Small intestine (tissue), 7 donors: ENCODE results near the gene RCCD1. TPM values are rescaled to one million over a fixed set of nuclear protein-coding genes. Genes with fewer than 3 reads are reported as not detected.

ENCODE experiments used
- DNase-seq, 2 donors: peaks; one replicate each; pipeline versions ENCODE4 v3.0.0 to v3.0.0-alpha.2; 2013
- FAIRE-seq: peaks from 2 replicates; lab custom pipeline; 2012; peaks lifted over from hg19 to GRCh38; lab: Jason Lieb, UNC
- H3K27ac ChIP-seq, 3 donors: one replicate each; pipeline ENCODE4 v1.5.1; 2013; ENCODE audit warnings: low read length in 2 of 3, mild to moderate bottlenecking in 2 of 3, control low read depth in 1 of 3, inconsistent platforms in 1 of 3, low read depth in 1 of 3, moderate library complexity in 1 of 3
- H3K27me3 ChIP-seq, 3 donors: one replicate each; pipeline ENCODE4 v1.6.1; 2013; ENCODE audit warnings: low read length in 3 of 3, inconsistent platforms in 1 of 3; ENCODE audit not compliant: control insufficient read depth in 3 of 3, insufficient read depth in 3 of 3
- H3K36me3 ChIP-seq, 3 donors: one replicate each; pipeline ENCODE4 v1.6.1; 2013; ENCODE audit warnings: low read length in 3 of 3, inconsistent platforms in 1 of 3, low read depth in 1 of 3, mild to moderate bottlenecking in 1 of 3, moderate library complexity in 1 of 3; ENCODE audit not compliant: control insufficient read depth in 3 of 3, insufficient read depth in 2 of 3
- H3K4me1 ChIP-seq, 3 donors: one replicate each; pipeline ENCODE4 v1.6.1; 2013; ENCODE audit warnings: low read length in 2 of 3, inconsistent platforms in 1 of 3, low read depth in 1 of 3, mild to moderate bottlenecking in 1 of 3, moderate library complexity in 1 of 3; ENCODE audit not compliant: control insufficient read depth in 3 of 3, insufficient read depth in 2 of 3
- H3K4me3 ChIP-seq, 3 donors: one replicate each; pipeline ENCODE4 v1.5.1; 2013; ENCODE audit warnings: low read length in 3 of 3, control low read depth in 1 of 3, inconsistent platforms in 1 of 3, low read depth in 1 of 3, mild to moderate bottlenecking in 1 of 3, moderate library complexity in 1 of 3
- H3K9me3 ChIP-seq, 2 donors: one replicate each; pipeline ENCODE4 v1.6.1; 2013; ENCODE audit warnings: low read depth in 1 of 2, low read length in 1 of 2; ENCODE audit not compliant: control insufficient read depth in 2 of 2, insufficient read depth in 1 of 2
- WGBS, 3 donors: extraction: QIAGEN DNeasy Blood & Tissue Kit; methylation state at CpG; one replicate each; pipeline ENCODE4 v1.1.7; 2013; 5-methylcytosine and 5-hydroxymethylcytosine counted together
- polyA plus RNA-seq, 4 donors: library from polyadenylated mRNA; stranded (reverse) in 3 of 4; unstranded in 1 of 4; fragments of 200-250 nt in 3 of 4; fragments of 120-200 nt in 1 of 4; gene quantifications; one replicate each; pipeline versions ENCODE4 v1.2.1 to v1.2.3, GENCODE V29; 2013
- donor health status: healthy with polysubstance abuse.
- donor health status: control.
- donor health status: control.
- donor health status: Bipolar disorder and iron deficiency.
- donor health status: healthy.

The RCCD1 gene
- polyA plus RNA-seq, 4 donors = 4.9 to 20.9 (median 9.7) TPM

GRCh38 chr15:90953947-90954711 is 555 bp upstream of the RCCD1 start:
- H3K27me3 ChIP-seq = no peaks in the 10 kb centered on the region
- peak overlapping the region in 1 of 3 donors; percentile 69 for H3K4me3 ChIP-seq
- peaks cover 3 to 13% (median 3%) of the 10 kb centered on the region in 3 donors for H3K4me1 ChIP-seq
- DNase-seq (peak in 1 of 2 donors; percentile 6), FAIRE-seq (no peak)
- peaks cover 3 to 57% (median 4%) of the 10 kb centered on the region in 3 donors for H3K36me3 ChIP-seq
- H3K27ac ChIP-seq = peak overlapping the region in 1 of 3 donors; percentile 85
- 61 to 73% (median 63%) methylated on average over 15 to 16 of the region's 16 CpGs for WGBS, 3 donors
- no peaks in the 10 kb centered on the region for H3K9me3 ChIP-seq

GRCh38 chr15:90955624-90956273 is 1.1 kb downstream of the RCCD1 start:
- H3K9me3 ChIP-seq = no peaks in the 10 kb centered on the region
- DNase-seq (peak; percentile 39 to 47), FAIRE-seq (no peak)
- peaks cover 3 to 13% (median 3%) of the 10 kb centered on the region in 3 donors for H3K4me1 ChIP-seq
- peaks cover 0 to 54% (median 3%) of the 10 kb centered on the region in 3 donors for H3K36me3 ChIP-seq
- H3K27ac ChIP-seq = peak overlapping the region in 1 of 3 donors; percentile 94
- no peaks in the 10 kb centered on the region for H3K27me3 ChIP-seq
- peak overlapping the region in 2 of 3 donors; percentile 62 to 69 for H3K4me3 ChIP-seq
- WGBS, 3 donors = 16 to 52% (median 25%) methylated on average over 20 of the region's 20 CpGs

- Histone ChIP-seq H3K4me3 (peak overlapping the region; percentile 41 to 69 (median 56)), H3K9me3 (no peaks in the 10 kb centered on the region), H3K36me3 (peaks cover 0 to 55% (median 3%) of the 10 kb centered on the region in 3 donors), H3K4me1 (peaks cover 3 to 13% (median 3%) of the 10 kb centered on the region in 3 donors), H3K27ac (peak overlapping the region in 1 of 3 donors; percentile 66), H3K27me3 (no peaks in the 10 kb centered on the region)
- 2 to 12% (median 8%) methylated on average over 49 to 56 of the region's 56 CpGs for WGBS, 3 donors
- no peak for FAIRE-seq
- peak; percentile 66 to 89 for DNase-seq
Observed at GRCh38 chr15:90956274-90957030, 1.8 kb downstream of the RCCD1 start.

- no peaks in the 10 kb centered on the region for H3K27me3 ChIP-seq
- peak; percentile 23 to 71 for DNase-seq
- H3K27ac ChIP-seq = peak overlapping the region in 1 of 3 donors; percentile 66
- H3K36me3 ChIP-seq = peaks cover 0 to 51% (median 3%) of the 10 kb centered on the region in 3 donors
- H3K4me3 ChIP-seq = peak overlapping the region; percentile 41 to 69 (median 56)
- H3K9me3 ChIP-seq = no peaks in the 10 kb centered on the region
- WGBS, 3 donors = 23 to 38% (median 31%) methylated on average over 43 to 63 of the region's 63 CpGs
- H3K4me1 ChIP-seq = peaks cover 3 to 13% (median 3%) of the 10 kb centered on the region in 3 donors
- FAIRE-seq = no peak
Observed at GRCh38 chr15:90957031-90957790, 2.5 kb downstream of the RCCD1 start.

- peaks cover 3 to 13% (median 3%) of the 10 kb centered on the region in 3 donors for H3K4me1 ChIP-seq
- 68 to 83% (median 70%) methylated on average over 6 of the region's 6 CpGs for WGBS, 3 donors
- no peak for FAIRE-seq
- no peak overlapping the region for H3K27ac ChIP-seq
- no peaks in the 10 kb centered on the region for H3K27me3 ChIP-seq
- no peaks in the 10 kb centered on the region for H3K9me3 ChIP-seq
- peaks cover 0 to 47% (median 3%) of the 10 kb centered on the region in 3 donors for H3K36me3 ChIP-seq
- peak overlapping the region in 2 of 3 donors; percentile 56 to 69 for H3K4me3 ChIP-seq
- DNase-seq = peak in 1 of 2 donors; percentile 17
Observed at GRCh38 chr15:90957791-90958190, 3.1 kb downstream of the RCCD1 start.

GRCh38 chr15:90959028-90959595 is 4.4 kb downstream of the RCCD1 start:
- WGBS, 3 donors = 84 to 85% (median 85%) methylated on average over 8 of the region's 8 CpGs
- Histone ChIP-seq H3K27me3 (no peaks in the 10 kb centered on the region), H3K4me3 (no peak overlapping the region), H3K36me3 (peaks cover 0 to 37% (median 0%) of the 10 kb centered on the region in 3 donors), H3K9me3 (no peaks in the 10 kb centered on the region), H3K4me1 (peaks cover 3 to 13% (median 3%) of the 10 kb centered on the region in 3 donors), H3K27ac (no peak overlapping the region)
- no peak for DNase-seq
- no peak for FAIRE-seq

- no peaks in the 10 kb centered on the region for H3K9me3 ChIP-seq
- H3K27me3 ChIP-seq = no peaks in the 10 kb centered on the region
- no peak overlapping the region for H3K4me3 ChIP-seq
- WGBS, 3 donors = 85 to 97% (median 88%) methylated on average over 5 of the region's 5 CpGs
- no peak for DNase-seq
- FAIRE-seq = no peak
- H3K4me1 ChIP-seq = peaks cover 3 to 13% (median 3%) of the 10 kb centered on the region in 3 donors
- no peak overlapping the region for H3K27ac ChIP-seq
- H3K36me3 ChIP-seq = peaks cover 0 to 41% (median 2%) of the 10 kb centered on the region in 3 donors
Observed at GRCh38 chr15:90959894-90960293, 5.2 kb downstream of the RCCD1 start.
